Dermis microvascular lymphatic vessel endothelial cell (primary cell): ENCODE data around the gene GPC6. TPM values are rescaled to one million over a fixed set of nuclear protein-coding genes. Genes with fewer than 3 reads are reported as not detected.
"Not testable (repeated sequence)": the region's sequence is repeated elsewhere in the genome, so short reads cannot be mapped to it uniquely, and the experiment has no call there.

Experiments
- DNase-seq, 2 donors: peaks; one replicate each; pipeline versions ENCODE4 v3.0.0 to v3.0.0-alpha.2; 2010; ENCODE audit warnings: low read depth in 2 of 2
- total RNA-seq: library from RNA; depleted of rRNA; stranded (reverse); fragments of >200 nt; gene quantifications from 2 replicates; pipeline ENCODE4 v1.2.1, GENCODE V29; 2014

Gene GPC6
- total RNA-seq, 1 donor from 2014 or later, result under 0.01 TPM

DNA sequence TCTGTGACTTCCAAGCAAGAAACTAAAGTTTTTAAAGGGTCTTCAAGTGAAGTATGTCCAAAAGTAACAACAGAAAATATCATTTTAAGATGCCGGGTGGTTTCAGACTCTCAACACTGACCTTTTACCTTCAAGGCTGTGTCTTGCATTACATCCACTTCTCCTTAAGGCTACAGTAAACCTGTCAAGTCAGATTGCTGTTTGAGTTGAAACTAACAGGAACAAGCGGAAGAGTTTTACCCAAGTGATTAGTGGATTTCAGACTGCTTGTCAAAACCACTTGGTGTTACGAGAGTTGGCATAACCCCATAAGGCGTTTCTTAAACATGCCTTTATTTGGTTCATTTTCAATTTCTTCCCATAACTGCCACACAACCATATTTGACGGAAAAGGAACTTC is 969.8 kb downstream of the GPC6 start:
- no peak for DNase-seq

DNA sequence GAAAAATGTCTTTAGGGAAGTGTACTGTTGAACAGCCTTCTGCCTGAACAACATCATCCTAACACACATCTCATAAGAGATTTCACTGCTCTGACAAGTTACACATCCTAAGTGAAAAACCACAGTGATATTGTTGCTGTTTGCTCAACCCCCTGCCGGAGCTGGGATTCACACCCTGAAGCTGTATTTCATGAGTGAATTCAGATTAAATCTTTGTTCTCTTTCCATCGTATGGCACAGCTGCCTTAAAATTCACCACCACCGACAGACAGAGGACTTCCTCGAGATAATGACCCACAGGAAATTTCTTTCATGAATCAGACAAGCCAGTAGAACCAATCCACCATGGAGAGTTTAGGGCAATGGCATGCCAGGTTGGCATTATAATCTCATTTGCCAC is 972.1 kb downstream of the GPC6 start:
- DNase-seq, result peak in 1 of 2 donors; percentile 1

DNA sequence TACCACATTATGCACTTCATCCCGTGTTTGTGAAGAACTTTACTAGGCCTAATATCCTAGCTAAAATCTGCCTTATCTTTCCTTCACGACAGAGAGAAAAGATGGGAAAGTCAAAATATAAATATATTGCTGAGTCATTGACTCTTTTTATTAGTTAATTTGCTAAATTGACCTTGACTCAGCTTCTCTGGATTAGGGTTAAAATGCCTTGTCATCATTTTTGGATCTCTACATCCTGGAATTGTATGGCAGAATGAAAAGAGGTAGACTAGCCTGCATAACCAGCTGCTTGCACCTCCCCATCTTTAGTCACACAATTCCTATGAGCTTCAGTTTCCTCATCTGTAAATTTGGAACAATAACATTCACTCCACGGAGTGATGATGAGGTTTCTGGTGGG is 972.5 kb downstream of the GPC6 start:
- DNase-seq, result no peak

DNA sequence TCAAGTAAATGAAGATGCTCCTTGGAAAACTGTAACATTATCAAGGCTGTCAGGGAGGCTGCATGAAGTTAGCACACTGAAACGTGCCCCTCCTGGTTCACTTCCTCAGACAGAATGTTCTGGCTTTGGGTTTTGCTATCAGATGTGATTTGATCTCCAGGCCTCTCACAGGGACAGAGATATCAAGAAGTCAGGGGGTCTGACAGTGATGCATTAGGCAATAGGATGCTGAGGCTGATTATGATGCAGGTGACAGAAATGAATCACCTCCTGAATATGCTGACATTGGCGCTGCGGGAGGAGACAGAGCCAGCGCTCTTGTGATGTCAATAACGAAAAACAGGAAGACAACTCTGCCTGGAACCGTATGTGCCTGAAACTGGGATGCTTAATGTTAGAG is 974.4 kb downstream of the GPC6 start:
- DNase-seq, result peak; percentile 52 to 59

DNA sequence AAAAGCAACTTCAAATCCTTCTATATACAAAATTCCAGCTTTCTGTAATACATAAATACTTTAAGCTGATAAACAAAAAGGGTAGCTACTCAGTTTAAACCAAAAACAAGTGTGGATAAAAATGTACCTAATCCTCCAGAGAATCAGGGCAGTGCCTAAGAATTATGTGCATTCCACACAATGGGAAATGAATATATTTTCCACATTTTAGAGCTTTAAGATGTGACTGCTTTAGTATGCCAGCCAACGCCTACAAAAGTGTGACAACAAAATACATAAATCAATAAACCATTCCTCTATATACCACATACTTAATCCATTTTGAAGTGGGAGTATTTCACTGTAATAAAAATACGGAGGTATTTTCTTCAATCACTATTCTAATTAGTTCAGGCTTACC is 977.6 kb downstream of the GPC6 start:
- no peak for DNase-seq

DNA sequence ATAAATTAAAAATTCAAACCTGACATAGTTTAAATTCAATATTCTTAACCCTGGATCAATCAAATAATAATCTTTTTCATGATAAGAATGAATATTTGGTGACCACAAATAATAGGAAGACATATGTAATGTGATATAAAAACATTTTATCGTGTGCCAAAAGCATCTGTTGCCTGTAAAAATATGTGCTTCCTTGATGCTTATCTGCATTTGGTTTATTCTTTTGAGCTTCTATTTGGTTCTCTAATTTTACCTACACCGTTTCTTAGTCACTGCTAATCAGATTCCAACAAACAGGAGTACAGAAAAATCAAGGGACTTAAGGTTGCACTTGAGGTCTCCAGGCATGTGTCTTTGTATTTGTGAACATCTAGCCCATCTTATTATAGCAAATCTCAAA is 978.3 kb downstream of the GPC6 start:
- DNase-seq, result peak in 1 of 2 donors; percentile 12

DNA sequence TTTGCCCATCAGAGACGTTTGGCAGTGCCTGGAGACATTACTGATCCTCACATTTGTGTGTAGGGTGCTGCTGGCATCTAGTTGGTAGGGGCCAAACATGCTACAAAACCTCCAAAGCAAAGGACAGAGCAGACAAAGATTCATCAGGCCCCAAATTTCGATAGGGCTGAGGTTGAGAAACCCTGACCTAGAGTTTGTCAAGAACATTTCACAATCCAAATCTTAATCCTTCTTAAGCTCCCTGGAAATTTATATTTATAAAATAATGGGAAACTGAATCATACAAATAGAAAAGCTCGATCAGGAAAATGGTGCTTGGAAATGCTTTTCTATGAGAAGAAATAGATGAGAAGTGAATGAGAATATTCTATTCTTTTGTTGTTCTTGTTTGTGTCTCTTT is 979.3 kb downstream of the GPC6 start:
- DNase-seq, result no peak

DNA sequence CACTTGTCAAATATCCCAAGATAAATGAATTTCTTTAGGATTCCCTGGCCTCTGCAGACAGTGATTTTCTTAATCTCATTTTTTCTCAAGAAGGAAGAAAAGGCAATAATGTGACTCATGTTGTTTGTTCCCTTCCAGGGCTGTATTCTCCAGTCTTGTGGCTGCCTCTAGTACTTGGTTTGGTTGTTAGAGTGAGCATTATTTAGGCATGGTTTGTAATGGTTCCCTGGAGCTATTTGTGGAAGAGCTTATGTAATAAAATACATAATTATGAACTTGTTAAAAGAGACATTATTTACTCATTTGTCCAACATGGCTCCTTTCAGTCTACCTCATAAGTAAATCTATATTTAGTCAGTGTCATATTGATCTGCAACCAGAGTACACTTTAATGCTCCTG is 982.5 kb downstream of the GPC6 start:
- no peak for DNase-seq

DNA sequence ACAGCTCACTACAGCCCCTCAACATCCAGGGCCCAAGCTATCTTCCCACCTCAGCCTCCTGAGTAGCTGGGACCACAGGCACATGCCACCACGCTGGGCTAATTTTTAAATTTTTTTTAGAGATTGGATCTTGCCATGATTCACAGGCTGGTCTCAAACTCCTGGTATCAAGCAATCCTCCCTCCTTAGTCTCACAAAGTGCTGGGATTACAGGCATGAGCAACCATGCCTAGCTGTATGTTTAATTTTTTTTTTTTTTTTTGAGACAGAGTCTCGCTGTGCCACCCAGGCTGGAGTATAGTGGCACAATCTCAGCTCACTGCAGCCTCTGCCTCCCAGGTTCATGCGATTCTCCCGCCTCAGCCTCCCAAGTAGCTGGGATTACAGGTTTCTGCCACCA is 983.3 kb downstream of the GPC6 start:
- DNase-seq, result not testable (repeated sequence)

DNA sequence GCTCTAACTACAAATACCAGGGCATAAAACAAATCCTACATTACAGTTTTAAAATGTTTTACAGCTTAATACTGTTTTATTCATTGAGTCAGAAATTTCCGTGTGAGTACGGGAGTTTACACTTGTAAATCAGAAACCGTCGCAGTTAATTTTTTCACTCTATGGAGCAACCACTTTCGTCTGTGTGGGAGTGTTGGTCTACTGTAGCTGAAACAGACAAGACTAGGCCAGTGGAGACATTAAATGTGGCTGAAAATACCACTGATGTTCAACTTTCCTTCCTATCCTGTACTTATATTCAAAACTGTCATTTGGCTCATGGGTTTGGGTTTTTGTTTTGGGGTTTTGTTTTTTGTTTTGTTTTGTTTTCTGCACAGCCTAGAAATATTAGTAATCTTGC is 984.2 kb downstream of the GPC6 start:
- no peak for DNase-seq

DNA sequence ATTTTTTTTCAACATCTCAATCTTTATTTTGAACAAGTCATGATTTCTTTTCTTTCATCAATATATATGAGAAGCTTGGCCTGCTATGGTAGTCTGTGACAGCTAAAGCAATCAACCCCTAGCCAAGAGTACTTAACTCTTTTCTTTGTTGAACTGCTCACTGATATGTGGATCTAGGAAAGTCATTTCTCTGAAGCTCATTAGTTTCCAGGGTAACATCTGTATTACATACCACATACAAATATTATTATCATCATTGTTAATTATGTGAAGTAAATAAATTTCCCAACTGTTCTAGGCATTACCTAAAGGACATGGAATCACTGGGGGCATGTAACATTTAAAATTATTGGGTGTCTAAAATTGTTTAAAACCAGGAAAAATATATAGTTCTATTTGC is 985.6 kb downstream of the GPC6 start:
- DNase-seq, result no peak

DNA sequence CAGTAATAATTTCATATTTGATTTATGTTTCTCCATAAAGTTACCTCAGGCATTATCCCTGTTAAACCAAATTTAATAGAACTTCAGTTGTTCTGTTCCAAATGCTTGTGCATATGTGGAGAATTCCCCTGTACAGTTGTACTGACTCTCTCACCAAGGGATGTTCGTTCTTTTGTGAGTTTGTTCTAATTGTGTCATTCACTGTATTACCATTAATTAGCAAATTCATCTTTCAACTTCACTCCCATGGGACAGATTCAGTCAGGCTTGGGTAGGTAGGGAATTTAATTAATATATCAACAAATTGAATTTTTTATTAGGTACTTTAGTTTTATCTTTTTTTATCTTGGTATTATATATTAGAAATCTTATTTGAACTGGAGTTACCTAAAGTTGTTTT is 987.5 kb downstream of the GPC6 start:
- no peak for DNase-seq

DNA sequence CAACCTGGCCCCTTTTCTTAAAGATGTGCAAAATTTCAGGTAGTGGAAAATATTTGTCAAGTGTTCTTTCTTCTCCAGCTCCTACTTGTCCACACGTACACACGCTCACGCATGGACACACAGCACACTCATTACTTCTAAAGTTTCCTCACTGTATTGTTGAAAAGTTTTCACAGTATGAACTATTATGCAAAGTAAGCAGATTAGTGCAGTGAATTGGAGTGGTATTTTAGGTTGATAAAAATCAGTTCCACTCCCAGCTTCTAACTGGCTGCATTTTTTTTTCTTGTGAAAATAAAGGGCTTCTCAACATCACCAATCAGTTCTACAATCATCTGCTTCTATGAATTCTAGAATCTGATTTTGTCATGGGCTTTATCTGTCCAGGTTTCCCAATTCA is 988.4 kb downstream of the GPC6 start:
- no peak for DNase-seq

DNA sequence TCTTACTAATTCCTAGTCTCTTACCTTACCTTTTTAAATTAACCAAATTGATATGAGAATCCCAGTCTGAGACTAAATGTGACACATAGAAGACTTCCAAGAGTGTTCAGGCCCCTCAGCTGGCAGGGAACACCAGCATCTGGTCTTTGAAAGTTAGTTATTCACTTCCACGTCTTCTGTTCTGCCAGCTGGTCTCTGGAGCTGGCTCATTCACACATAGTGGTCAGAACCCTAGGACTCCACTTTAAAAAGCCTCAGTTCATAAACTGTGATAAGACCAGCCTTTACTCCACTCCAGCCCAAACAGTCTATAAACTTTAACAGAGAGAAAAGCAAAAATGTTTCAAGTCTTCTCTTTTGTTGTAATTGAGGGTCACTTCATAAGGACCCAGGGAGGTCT is 989.9 kb downstream of the GPC6 start:
- DNase-seq, result no peak

DNA sequence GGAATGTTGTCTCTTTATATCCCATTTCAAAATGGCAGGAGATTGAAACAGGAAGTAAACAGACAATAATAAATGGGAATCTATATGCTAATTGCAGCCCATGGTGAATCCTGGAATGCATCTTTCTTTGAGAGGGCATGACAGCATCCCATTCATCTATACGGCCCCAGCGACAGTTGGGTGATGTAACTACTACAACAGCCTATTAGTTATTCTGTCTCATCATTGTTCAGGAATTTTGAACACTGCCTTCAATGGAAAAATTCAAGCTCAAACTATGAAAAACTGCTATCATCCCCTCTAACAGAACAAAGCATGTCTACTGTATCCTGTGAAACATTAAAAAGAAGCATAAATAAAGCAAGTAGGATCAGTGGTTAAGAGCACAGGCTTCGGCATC is 990.8 kb downstream of the GPC6 start:
- DNase-seq, result no peak

DNA sequence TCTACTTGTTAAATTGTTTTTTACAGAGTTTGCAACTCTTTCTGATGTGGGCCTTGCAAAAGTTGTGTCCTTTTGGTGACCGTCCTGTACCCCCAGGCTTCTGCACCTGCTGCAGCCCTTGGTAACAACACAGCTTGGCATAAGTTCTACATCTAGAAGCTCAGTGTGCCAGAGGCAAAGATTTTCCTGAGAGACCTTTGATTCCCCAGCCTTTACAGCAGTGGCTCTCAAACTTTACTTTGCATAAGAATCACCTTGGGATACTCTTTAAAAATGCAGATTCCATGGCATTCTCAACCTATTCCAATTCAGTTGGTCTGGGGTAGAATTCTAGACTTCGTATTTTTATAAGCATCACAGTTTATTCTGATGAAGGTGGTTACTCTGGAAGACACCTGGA is 991.9 kb downstream of the GPC6 start:
- no peak for DNase-seq

DNA sequence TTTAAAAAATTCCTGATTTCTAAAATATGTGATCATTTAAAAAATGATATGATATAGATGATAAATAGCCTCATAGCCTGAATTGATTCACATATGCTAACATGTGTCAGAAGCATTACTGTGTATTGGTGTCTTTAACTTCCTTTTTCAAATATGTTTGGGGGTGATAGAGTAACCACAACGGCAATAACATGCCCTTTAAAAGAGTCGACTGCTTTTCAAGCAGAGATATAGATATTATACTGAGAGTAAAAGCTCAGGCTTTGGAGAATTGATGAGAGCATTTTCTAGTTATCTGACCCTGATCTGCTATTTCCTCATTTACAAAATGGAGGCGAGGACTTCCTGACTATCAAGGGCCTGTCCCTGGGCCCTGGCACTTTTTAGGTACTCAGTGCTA is 992.3 kb downstream of the GPC6 start:
- DNase-seq, result no peak

DNA sequence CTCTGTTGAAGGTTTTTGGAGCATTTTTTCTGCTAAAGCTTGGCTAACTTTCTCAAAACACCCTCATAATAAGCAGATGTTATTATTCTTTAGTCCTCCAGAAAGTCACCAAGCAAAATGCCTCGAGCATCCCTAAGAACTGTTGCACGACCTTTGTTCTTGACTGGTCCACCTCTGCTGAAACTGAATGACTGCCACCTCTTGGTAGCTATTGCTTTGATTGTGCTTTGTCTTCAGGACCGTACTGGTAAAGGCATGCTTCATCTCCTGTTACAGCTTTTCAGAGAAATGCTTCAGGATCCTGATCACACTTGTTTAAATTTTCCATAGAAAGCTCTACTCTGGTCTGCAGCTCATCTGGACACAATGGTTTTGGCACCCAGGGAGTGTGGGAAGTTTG is 998.1 kb downstream of the GPC6 start:
- no peak for DNase-seq

DNA sequence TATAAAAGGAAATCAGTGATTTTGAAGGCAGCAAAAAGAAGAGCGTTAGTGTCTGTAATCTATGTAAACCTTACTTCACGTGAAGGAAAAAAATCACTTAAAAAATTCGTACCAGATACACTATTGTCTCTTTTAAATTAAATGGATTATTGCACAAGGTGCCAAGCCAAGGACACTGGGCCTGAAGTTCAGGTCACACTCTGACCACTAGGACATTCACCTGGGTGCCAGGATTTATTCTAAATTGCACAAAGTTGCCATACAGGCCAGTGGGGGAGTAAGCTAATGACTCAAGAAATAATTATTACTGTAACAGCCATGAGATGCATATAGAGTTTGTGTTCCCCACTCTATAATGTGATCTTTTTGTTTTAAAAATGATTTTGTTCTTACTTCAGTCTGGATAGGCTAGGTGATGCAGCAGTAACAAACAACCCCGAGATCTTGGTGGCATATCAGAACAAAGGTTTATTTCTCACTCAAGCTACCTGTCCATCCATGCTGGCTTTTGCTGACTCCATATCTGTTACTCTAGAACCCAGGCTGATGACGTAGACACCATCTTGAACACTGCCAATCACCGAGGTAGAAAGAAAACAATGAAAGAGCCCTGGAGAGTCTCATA is 1000.8 kb downstream of the GPC6 start:
- no peak for DNase-seq

DNA sequence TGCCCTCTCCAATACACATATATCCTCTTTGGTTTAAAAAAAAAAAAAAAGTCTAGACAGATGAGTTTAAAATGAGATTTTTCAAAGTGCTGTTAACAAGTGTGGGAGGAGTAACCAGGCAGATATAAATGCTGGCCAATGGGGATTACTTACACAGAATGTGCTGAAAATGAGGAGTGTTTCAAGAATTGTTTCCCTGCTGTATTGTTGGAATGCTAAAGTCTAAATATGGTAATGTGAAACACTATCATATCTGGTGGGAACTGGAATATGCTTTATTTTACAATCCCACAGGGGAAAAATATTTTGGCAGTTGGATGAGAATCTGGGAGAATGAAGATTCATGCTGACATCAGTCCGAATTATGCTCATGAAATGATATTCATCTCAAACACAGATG is 1002.2 kb downstream of the GPC6 start:
- no peak for DNase-seq

DNA sequence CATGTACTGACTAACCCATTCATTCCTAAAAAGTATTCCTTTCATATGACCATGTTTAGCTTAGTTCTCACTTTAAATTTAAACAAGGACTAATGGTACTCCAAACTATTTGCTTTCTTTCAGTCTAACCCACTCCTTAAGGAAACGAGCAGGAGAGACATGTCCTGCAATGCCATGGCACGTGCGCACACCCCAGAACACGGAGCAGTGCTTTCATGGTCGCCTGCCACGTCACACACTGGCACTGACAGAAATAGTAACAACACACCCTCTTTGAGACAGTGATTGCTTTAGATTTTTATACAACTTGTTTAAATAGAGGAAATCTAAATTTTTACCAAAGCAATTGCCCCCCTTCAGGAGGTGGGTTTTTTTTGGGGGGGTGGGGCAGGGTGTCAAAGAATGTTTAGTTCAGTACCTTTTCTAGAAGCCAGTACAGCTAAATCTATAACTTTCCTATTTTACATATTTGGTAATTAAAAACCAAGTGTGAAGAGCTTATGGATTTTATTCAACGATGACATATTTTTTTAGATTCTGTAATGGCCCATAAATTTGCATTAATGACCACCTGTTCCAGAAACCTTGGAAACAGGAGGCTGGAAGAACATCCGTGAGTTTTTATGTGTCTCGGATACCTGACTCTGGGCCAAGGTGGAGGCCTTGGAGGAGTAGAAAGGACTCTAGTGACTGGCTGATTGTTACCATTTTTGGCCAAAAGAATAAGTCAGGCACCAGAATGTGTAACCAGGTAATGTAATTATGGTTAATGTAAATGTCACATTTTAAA is 1005.7 kb downstream of the GPC6 start:
- DNase-seq, result no peak

DNA sequence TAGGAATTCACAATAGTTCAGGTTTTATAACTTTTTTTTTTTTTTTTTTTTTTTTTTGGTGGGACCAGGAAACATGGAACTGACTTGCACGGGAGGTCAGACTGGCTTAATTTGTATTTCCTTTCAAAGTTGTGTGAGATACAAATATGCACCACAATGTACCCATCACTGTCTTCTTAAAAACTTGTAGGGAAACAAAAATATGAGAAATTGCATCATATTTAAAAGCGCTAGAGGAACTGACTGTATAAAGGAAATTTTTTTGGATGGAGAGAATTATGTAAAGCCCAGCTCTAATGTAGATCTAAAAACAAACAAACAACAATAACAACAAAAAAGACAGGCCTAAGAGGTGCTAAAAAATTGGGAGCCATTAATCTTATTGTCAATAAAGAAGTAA is 1006.3 kb downstream of the GPC6 start:
- no peak for DNase-seq

DNA sequence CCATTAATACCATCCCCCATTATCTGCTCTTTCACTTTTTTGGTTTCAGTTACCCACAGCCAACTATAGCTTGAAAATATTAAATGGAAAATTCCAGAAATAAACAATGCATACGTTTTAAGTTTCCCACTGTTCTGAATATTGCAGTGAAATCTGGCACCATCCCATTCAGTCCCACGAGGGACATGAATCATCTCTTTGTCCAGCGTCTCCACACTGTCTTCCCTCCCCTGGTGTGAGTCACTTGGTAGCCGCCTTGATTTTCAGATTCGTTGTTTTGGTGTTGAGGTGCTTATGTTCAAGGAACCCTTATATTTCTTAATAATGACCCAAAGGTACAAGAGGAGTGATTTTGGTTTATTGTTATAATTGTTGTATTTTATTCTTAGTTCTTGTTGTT is 1006.8 kb downstream of the GPC6 start:
- DNase-seq, result peak; percentile 60 to 94
